Glomerular visceral epithelial cell (primary cell): ENCODE data around the gene GRM3.
A peak's percentile ranks its signal among the peaks of the same experiment; 100 is the strongest.

Experiments
- DNase-seq: peaks from one replicate; pipeline ENCODE4 v3.0.0-alpha.2; 2016; ENCODE audit errors: extremely low spot score

Gene GRM3

GRCh38 chr7:86786376-86786775 is 142.7 kb downstream of the GRM3 start:
- no peak for DNase-seq

GRCh38 chr7:86788948-86789347 is 145.2 kb downstream of the GRM3 start:
- no peak for DNase-seq

- DNase-seq, result no peak
These were observed 146.7 kb downstream of the GRM3 start for GRCh38 chr7:86790383-86790782.

DNA sequence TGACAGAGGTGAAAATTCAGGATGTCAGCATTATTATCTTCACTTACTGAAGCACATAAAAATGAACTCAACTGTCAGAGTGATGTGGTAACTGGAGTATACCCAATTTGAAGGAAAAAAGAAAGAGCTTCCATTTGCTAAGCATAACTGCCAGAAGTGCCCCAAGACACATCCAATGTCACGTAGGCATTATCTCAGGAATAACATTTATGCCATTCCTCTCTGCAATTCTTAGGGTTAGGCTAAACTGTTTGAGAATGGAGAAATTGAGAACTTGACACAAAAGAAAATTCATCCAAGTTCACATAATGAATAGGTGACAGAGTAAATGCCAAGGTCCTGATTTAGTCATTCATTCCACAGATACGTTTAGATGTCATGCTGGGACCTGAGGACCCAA is 148.6 kb downstream of the GRM3 start:
- DNase-seq, result no peak

GRCh38 chr7:86793136-86793535 is 149.4 kb downstream of the GRM3 start:
- DNase-seq, result no peak

GRCh38 chr7:86814661-86815379 is 171.1 kb downstream of the GRM3 start:
- peak; percentile 1 for DNase-seq

DNA sequence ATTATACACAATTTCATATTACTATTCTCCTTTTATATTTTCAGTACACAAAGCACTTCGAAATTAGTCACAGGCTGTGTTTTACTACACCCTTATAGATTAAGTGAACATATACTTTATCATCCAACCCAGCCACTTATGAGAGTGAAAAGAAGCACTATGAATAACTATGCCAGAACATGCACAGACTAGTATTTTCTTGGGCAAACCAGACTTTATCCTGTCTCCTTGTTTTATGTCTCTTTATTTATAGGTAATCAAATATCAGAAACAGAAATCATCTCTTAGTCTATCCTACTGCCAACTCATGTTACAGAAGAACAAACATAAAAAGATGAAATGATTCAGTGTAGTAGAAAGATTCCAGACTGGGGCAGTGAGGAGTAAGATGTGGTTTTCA is 171.8 kb downstream of the GRM3 start:
- DNase-seq, result no peak

DNA sequence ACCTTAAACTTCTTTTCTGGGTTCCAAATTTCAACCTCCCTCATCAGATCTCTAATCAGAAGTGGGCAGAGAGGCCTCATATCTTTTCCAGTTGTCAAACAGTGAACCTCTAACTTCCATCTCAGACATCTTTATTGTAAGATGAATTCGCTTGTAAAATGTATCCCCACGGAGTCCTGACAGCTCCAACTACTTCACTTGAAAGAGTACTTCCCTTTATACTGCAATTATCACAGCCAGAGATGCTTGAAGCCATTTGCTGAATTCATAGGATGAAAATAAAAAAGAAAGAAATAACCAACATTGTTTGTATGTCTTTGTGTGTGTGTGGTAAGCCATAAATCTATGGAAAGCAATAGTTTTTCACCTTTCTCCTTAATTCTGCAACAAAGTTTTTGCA is 175.2 kb downstream of the GRM3 start:
- no peak for DNase-seq

DNA sequence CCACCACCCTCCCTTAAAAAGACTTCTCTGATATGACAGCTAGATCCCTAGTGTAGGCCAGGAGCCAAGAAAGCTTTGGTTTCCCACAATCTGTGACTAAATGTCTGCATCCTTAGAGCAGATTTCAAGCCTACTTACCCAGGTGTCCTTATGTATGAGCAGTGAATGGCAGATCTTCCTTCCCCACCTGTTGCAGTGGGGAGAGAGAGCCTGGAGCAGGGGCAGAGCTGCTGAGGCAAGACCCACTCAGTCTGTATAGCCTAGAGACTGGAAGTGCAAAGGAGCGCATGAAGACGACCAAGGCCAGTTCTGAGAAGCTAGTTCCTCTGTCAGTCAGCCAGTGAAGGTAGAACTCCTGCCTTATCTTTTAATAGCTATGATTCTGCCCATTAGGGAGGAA is 180.1 kb downstream of the GRM3 start:
- DNase-seq, result no peak

DNA sequence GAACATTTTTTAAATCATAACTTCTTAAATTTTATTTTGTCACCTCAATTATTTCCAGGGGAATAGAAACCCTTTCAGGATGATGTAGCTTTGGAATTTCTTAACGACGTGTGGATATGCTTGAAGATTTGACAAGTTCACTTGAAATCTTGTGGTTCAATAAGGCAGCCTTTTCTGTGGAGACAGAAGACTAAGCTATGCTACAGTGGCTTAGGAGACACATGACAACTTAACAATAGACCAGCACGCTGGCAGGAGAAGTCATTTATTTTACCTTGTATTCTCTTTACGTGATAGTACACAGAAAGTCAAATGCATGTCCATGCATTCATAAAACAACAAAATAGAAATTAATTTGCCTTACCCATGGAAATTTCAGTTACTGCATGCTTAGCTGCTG is 181.6 kb downstream of the GRM3 start:
- no peak for DNase-seq

DNA sequence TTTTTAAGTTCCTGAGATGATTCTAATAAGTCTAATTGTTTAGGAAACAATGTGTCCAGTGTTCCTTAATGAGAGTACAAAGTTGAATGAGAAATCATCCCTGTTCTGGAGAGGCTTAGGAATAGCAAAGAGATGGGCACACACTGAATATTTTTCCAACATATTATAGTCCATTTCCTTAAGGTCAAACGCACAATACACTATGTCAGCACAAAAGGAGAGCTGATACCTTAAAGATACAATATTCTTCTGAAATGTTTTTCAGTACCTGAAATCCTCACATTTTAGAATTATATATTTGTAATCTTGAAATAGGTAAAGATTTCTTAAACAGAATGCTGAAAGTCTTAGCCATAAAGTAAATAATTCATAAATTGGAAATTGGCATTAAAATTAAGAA is 183.2 kb downstream of the GRM3 start:
- no peak for DNase-seq

DNA sequence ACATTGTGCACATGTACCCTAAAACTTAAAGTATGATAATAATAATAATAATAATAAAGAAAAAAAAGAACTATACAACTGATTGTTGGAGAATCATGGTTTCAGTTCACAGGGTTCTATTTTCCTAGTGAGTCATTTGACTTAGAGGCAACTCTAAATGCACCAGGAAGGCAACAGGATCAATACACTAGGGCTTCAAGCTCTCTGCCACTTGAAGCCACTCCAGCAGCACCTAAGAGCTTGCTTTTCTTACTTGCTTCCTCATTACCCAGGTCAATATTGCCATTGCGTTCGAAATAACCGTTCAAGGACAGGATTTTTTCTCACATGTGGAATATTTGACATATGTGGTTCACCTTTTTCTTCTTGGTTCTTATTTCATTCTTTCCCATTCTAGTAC is 189.7 kb downstream of the GRM3 start:
- DNase-seq, result no peak

DNA sequence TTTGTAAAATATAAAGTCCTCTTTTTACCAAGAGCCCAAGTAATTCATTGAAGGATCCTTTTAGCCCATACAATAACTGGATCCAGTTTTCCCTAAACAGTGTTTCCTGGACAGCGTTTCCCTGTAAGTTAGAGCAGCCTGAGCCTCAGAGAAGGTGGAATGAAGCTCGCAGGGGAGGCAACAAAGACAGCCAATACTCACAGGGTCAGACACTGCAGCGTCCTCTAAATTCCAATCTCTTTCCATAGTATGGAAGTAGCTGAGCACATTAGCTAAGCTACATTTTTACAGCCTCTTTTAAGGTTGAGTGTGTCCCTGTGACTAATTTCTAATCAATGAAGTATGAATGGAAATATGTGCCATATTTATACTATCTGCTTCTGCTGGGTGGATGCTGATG is 193.5 kb downstream of the GRM3 start:
- no peak for DNase-seq

- DNase-seq, result no peak
These were observed 200.9 kb downstream of the GRM3 start for GRCh38 chr7:86844608-86845007.

DNA sequence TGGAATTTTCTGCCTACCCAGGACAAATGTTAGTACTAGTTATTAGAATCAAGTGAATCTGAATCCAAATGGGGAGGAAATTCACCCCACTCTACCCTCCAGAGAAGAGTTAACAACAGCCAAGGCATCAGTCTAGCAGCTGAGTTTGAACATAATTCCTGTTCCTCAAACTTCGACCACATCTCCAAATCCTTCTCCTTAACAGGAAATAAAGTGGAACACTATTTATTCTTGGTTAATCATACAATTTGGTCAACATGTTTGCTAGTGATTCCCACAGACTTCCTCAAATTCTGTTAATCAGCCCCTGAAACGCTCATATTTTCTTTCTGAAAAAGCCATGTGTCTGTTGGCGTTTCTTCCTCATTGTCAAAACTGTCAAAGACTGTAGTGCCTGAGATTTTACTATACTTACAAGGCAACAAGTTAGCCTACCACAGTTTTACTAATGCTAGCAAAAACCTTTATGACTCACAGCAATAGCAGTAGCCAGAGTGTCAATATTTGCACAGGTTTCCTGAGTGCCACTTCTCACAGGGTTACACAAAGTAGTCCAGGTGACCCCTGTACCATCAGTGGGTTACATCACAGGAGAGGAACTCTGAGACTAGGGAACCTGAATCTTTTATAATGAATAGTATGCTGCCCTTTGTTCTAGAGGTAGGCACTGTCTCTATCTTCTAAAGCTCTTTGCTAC is 202.9 kb downstream of the GRM3 start:
- no peak for DNase-seq

- no peak for DNase-seq
These were observed 204.5 kb downstream of the GRM3 start for GRCh38 chr7:86848226-86848625.

- DNase-seq, result no peak
These were observed 207.9 kb downstream of the GRM3 start for GRCh38 chr7:86851566-86851965.

- DNase-seq, result no peak
These were observed 219.7 kb downstream of the GRM3 start for GRCh38 chr7:86863452-86863851.

GRCh38 chr7:86867163-86867762 is 223.6 kb downstream of the GRM3 start:
- DNase-seq, result no peak

DNA sequence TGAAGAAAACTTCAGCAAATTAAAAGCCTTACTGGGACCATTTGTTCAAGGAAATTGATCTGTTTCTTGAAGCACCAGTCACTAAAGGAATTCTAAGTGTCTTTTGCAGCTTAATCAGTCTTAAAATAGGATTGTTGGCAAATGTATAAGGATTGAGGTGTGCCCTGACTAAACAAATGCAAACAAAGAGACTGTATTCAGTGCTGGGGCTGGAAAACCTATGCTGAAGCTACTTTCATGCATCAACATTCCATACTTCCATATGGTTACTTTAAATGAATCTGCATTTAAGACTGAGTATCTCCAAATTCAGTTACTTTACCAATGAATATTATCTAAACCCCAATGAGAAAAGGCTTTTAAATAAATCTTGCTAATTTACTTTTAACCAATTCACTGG is 232.4 kb downstream of the GRM3 start:
- DNase-seq, result no peak

DNA sequence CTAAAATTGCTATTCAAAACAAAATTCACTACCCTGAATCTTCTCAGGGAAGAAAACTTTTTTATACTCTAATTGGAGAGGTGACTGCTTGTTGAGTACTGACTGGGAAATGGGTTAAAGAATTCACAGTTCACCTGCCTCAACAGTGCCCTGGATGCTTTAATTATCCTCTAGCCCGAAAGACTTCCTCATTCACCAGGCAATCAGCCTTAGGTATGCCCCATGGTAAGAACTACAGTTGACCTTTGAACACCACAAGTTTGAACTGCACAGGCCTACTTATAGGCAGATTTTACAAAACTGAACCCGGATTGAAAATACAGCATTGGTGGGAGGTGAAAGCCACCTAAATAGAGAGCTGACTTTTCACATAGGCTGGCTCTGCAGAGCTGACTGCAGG is 240.4 kb downstream of the GRM3 start:
- no peak for DNase-seq

DNA sequence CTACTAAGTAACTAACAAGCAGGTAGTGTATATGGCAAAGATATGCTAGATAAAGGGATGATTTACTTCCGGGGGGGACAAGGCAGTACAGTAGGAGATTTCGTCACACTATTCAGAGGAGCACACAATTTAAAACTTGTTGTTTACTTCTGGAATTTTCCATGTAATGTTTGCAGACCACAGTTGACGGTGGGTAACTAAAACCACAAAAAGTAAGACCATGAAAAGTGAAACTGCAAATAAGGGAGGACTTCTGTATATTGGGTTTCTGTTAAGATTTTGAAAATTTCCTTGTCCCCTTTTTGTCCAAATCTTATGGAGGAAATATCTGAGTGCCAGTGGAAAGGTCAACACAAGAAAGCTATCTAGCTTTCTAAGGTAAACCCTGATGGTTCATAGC is 245.8 kb downstream of the GRM3 start:
- DNase-seq, result no peak

- DNase-seq, result no peak
These were observed 254.5 kb downstream of the GRM3 start for GRCh38 chr7:86898171-86898570.
